Common myeloid progenitor, CD34-positive (primary cell): ENCODE data around the gene CHRND.

Experiments used
- CTCF ChIA-PET: fragments of 350-600 bp; sonication (Branson Sonifier 250); formaldehyde crosslinking; loops from one replicate; lab custom pipeline; 2021; ENCODE audit warnings: antibody characterized with exemption; lab: Charles Lee
- POLR2A ChIA-PET: fragments of 350-600 bp; sonication (Branson Sonifier 250); formaldehyde crosslinking; loops from one replicate; lab custom pipeline; 2021; ENCODE audit warnings: antibody characterized with exemption; lab: Charles Lee
- DNase-seq, 3 donors: peaks; one replicate each; pipeline versions ENCODE4 v3.0.0 to v3.0.0-alpha.2; 2013
- H3K27ac ChIP-seq, 2 experiments: 1 replicate in 1 of 2; 2 replicates in 1 of 2; pipeline ENCODE4 v1.7.0; 2013; ENCODE audit warnings: inconsistent platforms in 2 of 2, low read length in 2 of 2, mild to moderate bottlenecking in 2 of 2, low read depth in 1 of 2, moderate library complexity in 1 of 2; ENCODE audit not compliant: severe bottlenecking in 2 of 2, insufficient read depth in 1 of 2, poor library complexity in 1 of 2
- H3K27me3 ChIP-seq, 5 experiments: replicated peaks in 2 of 5; 1 replicate in 3 of 5; 2 replicates in 2 of 5; pipeline versions ENCODE4 v1.6.1 to v1.7.0; 2013; ENCODE audit warnings: low read length in 4 of 5, mild to moderate bottlenecking in 2 of 5, moderate library complexity in 2 of 5, inconsistent platforms in 1 of 5; ENCODE audit not compliant: insufficient read depth in 5 of 5, control insufficient read depth in 4 of 5
- H3K36me3 ChIP-seq, 4 experiments: 1 replicate in 2 of 4; 2 replicates in 2 of 4; pipeline versions ENCODE4 v1.6.1 to v1.7.0; 2013; ENCODE audit warnings: low read length in 3 of 4, control low read depth in 1 of 4, mild to moderate bottlenecking in 1 of 4; ENCODE audit not compliant: control insufficient read depth in 4 of 4, insufficient read depth in 4 of 4
- H3K4me1 ChIP-seq, 4 experiments: 1 replicate in 3 of 4; 2 replicates in 1 of 4; pipeline versions ENCODE4 v1.6.1 to v1.7.1; 2013; ENCODE audit warnings: low read length in 3 of 4, mild to moderate bottlenecking in 3 of 4, control low read depth in 1 of 4, inconsistent platforms in 1 of 4, moderate library complexity in 1 of 4; ENCODE audit not compliant: control insufficient read depth in 4 of 4, insufficient read depth in 4 of 4; ENCODE audit errors: control extremely low read depth in 1 of 4
- H3K4me3 ChIP-seq, 7 experiments: 1 replicate in 4 of 7; 2 replicates in 3 of 7; pipeline versions ENCODE4 v1.5.1 to v1.7.0; 2013; ENCODE audit warnings: mild to moderate bottlenecking in 7 of 7, low read length in 6 of 7, moderate library complexity in 6 of 7, inconsistent platforms in 2 of 7, low read depth in 2 of 7, control low read depth in 1 of 7; ENCODE audit not compliant: insufficient read depth in 4 of 7, control insufficient read depth in 1 of 7; ENCODE audit errors: extremely low read depth in 1 of 7
- H3K9me3 ChIP-seq, 5 experiments: 1 replicate in 4 of 5; 2 replicates in 1 of 5; pipeline versions ENCODE4 v1.6.1 to v1.7.1; 2013; ENCODE audit warnings: low read length in 4 of 5, mild to moderate bottlenecking in 2 of 5, inconsistent platforms in 1 of 5, low read depth in 1 of 5, moderate library complexity in 1 of 5; ENCODE audit not compliant: control insufficient read depth in 4 of 5, insufficient read depth in 2 of 5; ENCODE audit errors: control extremely low read depth in 1 of 5
- WGBS: methylation state at CpG from one replicate; pipeline ENCODE4 v1.1.5; 2013; ENCODE audit not compliant: insufficient coverage; 5-methylcytosine and 5-hydroxymethylcytosine counted together

Gene CHRND

DNA sequence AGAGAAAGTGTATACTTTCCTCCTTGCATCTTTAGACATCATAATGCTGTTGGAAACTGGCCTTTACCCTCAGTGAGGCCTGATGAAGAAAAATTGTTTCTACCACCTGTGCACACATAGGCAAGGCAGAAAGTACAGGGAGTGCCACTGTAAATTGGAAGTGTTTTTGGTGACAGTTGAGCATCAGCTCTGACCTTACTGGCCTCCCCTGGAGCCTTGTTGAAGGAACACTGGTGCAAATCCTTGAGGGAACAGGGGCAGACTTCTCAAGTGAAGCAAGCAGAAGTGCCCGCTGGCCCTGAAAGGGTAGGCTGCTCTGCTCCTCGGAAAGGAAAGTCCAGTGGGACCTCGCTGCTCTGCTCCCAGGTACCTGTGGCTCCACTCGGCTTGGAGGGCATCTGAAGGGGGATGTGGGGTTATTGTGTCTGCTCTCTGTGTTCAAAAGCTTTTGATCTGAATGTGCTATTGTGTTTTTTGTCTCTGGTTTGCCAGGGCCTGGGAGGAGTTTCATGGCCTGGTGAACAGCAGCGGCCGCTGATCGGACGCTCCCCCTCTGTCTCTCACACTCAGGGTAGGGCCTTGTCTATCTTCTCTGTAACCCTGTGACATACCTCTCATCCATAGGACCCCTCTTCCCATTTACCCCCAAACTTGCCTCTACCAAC, 47.9 kb downstream of the CHRND start:
- no peaks in the 10 kb centered on the region for H3K27me3 ChIP-seq
- WGBS, result 94% methylated on average over 4 of the region's 8 CpGs
- H3K4me3 ChIP-seq, result no peak overlapping the region
- DNase-seq, result no peak
- CTCF ChIA-PET, result no interaction called here
- H3K27ac ChIP-seq, result no peak overlapping the region
- H3K36me3 ChIP-seq, result peaks cover 10 to 53% (median 37%) of the 10 kb centered on the region in 4 experiments
- no peaks in the 10 kb centered on the region for H3K9me3 ChIP-seq
- no peaks in the 10 kb centered on the region for H3K4me1 ChIP-seq
- POLR2A ChIA-PET, result interaction anchor here (0.6 kb wide), 1 partner anchor 22 kb away, joined by 6 read pairs; no protein-coding TSS in a partner anchor

DNA sequence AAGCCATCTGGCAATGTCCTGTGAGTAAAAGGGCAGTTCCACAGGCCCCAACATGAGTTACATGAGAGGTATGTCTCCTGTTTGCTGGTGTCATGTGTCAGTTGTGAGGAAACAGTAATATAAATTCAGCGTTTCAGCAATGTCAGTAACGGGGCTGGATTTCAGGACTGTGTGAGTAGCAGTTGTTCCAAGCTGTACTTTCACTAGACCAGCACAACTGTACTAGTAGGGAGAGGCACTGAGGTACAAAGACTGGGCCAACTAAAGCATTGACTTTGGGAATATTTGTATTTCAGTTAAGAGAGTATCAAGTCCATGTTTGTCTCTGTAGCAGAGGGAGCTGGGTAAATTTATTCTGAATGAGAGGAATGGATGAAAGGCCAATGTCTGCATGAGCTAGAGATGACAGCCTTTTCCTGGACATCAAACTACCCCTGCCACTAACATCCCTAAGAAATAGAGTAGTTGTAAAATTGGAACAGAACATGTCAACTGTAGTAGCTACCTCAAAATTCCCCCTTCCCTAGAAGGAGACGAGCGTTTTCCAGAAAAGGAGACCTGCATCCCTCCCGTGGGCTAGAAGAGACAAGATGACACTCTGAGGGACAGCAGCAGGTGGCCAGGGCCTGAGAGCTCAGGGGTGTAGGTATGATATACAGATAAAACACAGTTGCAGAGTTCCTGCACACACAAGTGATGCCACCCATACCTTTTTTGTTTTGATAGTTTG, 48.9 kb downstream of the CHRND start:
- Histone ChIP-seq H3K36me3 (peaks cover 8 to 44% (median 29%) of the 10 kb centered on the region in 4 experiments), H3K9me3 (no peaks in the 10 kb centered on the region), H3K4me3 (no peak overlapping the region), H3K27ac (no peak overlapping the region), H3K27me3 (no peaks in the 10 kb centered on the region), H3K4me1 (no peaks in the 10 kb centered on the region)
- 93% methylated on average over 2 of the region's 5 CpGs for WGBS
- no peak for DNase-seq
- POLR2A ChIA-PET, result no interaction called here
- CTCF ChIA-PET, result interaction anchor here (0.9 kb wide), 1 partner anchor 261 kb away, joined by 3 read pairs; no protein-coding TSS in a partner anchor

DNA sequence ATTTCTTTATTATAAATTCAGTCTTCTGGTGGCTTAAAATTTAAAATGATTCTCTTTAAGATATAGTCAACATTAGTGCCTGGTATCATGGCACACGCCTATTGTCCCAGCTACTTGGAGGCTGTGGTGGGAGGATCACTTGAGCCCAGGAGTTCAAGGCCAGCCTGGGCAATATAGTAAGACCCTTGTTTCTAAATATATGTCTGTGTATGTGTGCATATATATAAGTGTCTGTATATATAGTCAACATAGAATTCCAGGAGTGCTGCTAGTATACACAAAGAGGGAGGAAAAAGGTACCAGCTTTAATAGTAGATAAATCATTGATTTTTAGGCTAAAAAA, 49.4 kb downstream of the CHRND start:
- Histone ChIP-seq H3K27ac (no peak overlapping the region), H3K27me3 (no peaks in the 10 kb centered on the region), H3K36me3 (peaks cover 5 to 40% (median 24%) of the 10 kb centered on the region in 4 experiments), H3K4me1 (peaks cover 0 to 2% (median 0%) of the 10 kb centered on the region in 4 experiments), H3K9me3 (no peaks in the 10 kb centered on the region), H3K4me3 (no peak overlapping the region)
- ChIA-PET POLR2A (no interaction called here), CTCF (no interaction called here)
- 100% methylated on average over 1 of the region's 1 CpG for WGBS
- DNase-seq, result no peak

DNA sequence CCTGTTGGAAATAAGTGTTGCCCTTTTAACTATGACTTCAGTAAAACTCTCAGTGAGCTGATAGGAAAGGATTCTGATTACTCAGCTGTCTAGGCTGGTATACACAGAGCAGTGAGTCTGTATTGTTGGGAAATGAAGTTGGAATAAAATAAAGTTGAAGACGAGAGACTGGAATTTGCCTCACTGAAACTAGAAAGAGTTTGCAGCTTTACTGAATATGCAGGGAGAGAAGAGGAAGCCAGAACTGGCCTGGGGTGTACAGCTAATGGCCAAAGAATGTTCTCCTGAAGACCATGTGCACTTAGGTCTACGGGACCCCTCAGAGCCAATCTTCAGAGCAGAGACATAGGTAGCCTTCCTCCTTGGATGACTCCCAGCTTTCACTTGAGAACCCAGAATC, 51.0 kb downstream of the CHRND start:
- no peaks in the 10 kb centered on the region for H3K27me3 ChIP-seq
- ChIA-PET POLR2A (no interaction called here), CTCF (interaction anchor here (3.2 kb wide), 1 partner anchor 8 kb away, joined by 13 read pairs; no protein-coding TSS in a partner anchor)
- no peak overlapping the region for H3K4me3 ChIP-seq
- H3K9me3 ChIP-seq, result no peaks in the 10 kb centered on the region
- H3K36me3 ChIP-seq, result peaks cover 7 to 39% (median 24%) of the 10 kb centered on the region in 4 experiments
- WGBS, result 100% methylated on average over 2 of the region's 2 CpGs
- no peak for DNase-seq
- peaks cover 0 to 3% (median 0%) of the 10 kb centered on the region in 4 experiments for H3K4me1 ChIP-seq
- no peak overlapping the region for H3K27ac ChIP-seq

DNA sequence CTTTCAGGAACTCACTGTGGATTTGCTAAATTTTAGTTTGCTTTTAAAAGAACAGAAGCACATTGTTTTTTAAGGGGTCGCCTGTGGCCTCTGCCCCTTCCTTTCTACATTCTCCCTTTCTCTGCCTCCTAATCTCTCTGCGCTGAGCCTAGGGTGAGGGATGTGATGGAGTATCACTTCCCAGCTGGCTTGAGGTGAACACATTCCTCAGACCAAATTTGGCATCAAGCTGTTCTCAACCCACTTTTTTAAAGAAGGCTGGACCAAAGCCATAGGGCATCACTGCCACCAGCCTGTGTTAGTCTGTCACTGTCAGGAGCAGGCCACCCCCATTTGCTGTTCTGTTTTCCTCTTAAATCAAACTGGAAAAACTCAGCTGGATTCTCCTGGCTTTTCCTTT, 51.9 kb downstream of the CHRND start:
- no peak for DNase-seq
- POLR2A ChIA-PET, result no interaction called here
- H3K27me3 ChIP-seq, result no peaks in the 10 kb centered on the region
- peaks cover 6 to 43% (median 26%) of the 10 kb centered on the region in 4 experiments for H3K36me3 ChIP-seq
- H3K4me3 ChIP-seq, result no peak overlapping the region
- CTCF ChIA-PET, result interaction anchor here (3.2 kb wide), 1 partner anchor 9 kb away, joined by 13 read pairs; no protein-coding TSS in a partner anchor
- WGBS, result no CpG with 5 or more reads among the region's 2 CpGs
- no peak overlapping the region for H3K27ac ChIP-seq
- no peaks in the 10 kb centered on the region for H3K9me3 ChIP-seq
- H3K4me1 ChIP-seq, result peaks cover 0 to 3% (median 0%) of the 10 kb centered on the region in 4 experiments

DNA sequence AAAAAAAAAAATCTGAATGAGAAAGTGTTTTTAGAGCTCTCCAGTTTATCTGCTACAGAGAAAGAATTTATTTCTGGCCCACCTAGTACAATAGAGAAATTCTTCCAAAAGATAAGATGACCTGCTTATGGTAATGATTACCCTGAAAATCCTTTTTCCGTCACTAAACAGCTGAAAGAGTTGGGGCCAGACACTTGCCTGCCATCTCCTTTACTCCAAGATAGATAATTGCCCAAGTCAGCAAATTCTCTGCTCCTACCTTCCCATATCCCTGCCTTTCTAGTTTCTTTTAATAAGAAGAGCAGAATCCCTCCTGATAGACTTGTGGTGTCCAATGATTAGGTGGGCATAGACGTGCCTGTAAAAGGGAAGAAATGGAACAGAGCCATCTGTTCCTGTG, 52.7 kb downstream of the CHRND start:
- Histone ChIP-seq H3K4me1 (peaks cover 0 to 3% (median 0%) of the 10 kb centered on the region in 4 experiments), H3K27ac (no peak overlapping the region), H3K36me3 (peaks cover 9 to 44% (median 27%) of the 10 kb centered on the region in 4 experiments), H3K27me3 (no peaks in the 10 kb centered on the region), H3K9me3 (no peaks in the 10 kb centered on the region), H3K4me3 (no peak overlapping the region)
- no peak for DNase-seq
- WGBS, result 100% methylated on average over 1 of the region's 2 CpGs
- POLR2A ChIA-PET, result no interaction called here
- CTCF ChIA-PET, result interaction anchor here (3.2 kb wide), 1 partner anchor 10 kb away, joined by 13 read pairs; no protein-coding TSS in a partner anchor

DNA sequence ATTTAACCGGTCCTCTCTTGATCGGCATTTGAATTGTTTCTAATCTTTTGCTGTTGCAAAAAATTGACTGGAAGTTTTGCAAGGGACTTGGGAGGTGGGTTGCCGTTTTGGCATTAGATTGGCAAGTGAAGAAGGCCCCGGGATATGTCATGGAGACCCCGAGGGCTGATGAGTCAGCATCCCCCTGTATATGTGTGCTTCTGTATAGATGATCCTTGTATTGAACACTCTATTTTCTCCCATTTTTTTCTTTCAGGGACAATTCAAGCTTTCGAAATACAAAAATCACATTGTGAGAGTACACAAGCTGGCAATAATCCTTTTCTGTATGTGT, 54.7 kb downstream of the CHRND start:
- H3K9me3 ChIP-seq, result peaks cover 0 to 6% (median 0%) of the 10 kb centered on the region in 5 experiments
- no peaks in the 10 kb centered on the region for H3K27me3 ChIP-seq
- H3K4me3 ChIP-seq, result no peak overlapping the region
- WGBS, result 100% methylated on average over 3 of the region's 6 CpGs
- POLR2A ChIA-PET, result no interaction called here
- peaks cover 0 to 3% (median 0%) of the 10 kb centered on the region in 4 experiments for H3K4me1 ChIP-seq
- DNase-seq, result no peak
- H3K27ac ChIP-seq, result no peak overlapping the region
- H3K36me3 ChIP-seq, result peaks cover 9 to 37% (median 17%) of the 10 kb centered on the region in 4 experiments
- CTCF ChIA-PET, result interaction anchor here (0.7 to 1.5 kb wide), 2 partner anchors 9 to 13 kb away, joined by 3 read pairs; no protein-coding TSS in a partner anchor
